Activated CD8-positive, alpha-beta memory T cell treated with anti-CD3 and anti-CD28 coated beads, Interleukin-2, amount 50 U/mL, for 24 hours (primary cell): ENCODE results near the gene WDFY2.
"Not testable (repeated sequence)": the region's sequence is repeated elsewhere in the genome, so short reads cannot be mapped to it uniquely, and the experiment has no call there.

Source experiments
- DNase-seq: peaks from one replicate; pipeline ENCODE4 v3.0.0-alpha.2; 2020; ENCODE audit errors: extremely low read depth

Gene WDFY2

DNA sequence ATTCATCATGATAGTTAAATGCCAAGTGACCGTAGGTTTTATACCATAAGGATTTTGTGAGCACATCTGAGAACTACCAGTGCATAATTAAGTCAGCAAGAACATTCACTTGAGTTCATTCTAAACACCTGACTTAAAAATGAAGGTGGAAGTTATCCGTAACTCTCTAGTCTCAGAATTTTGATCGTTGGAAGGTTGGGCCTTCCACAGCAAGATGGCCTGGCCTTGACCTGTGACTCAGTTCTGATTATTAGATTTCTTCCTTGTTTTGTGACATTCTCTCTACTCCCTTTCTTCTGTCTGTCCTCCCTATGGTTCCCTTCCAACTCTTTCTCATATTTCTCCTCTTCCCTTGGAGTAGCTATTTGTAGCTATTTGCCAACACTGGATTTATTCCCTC, 20.0 kb upstream of the WDFY2 start:
- no peak for DNase-seq

- no peak for DNase-seq
These were observed 19.6 kb upstream of the WDFY2 start for GRCh38 chr13:51564671-51565070.

- DNase-seq = not testable (repeated sequence)
These were observed 15.3 kb upstream of the WDFY2 start for GRCh38 chr13:51569001-51569400.

- no peak for DNase-seq
These were observed 7.5 kb upstream of the WDFY2 start for GRCh38 chr13:51576754-51577153.

DNA sequence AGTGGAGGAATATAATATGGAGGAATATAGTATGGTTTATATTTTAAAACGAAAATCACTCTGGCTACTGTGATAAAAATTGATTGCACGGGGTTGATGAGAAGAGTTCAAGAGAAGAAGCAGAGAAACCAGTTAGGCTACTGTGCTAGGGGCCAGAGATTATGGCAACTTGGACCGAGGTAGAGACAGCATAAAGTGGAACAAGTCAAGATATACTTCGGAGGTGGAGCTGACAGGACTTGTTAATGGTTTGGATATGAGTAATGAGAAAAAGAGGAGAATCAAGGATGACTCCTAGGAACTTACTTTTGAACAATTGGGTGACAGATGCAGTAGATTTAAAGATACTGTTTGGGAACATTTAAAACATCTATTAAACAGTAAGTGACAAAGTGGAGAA, 6.6 kb upstream of the WDFY2 start:
- DNase-seq = no peak

DNA sequence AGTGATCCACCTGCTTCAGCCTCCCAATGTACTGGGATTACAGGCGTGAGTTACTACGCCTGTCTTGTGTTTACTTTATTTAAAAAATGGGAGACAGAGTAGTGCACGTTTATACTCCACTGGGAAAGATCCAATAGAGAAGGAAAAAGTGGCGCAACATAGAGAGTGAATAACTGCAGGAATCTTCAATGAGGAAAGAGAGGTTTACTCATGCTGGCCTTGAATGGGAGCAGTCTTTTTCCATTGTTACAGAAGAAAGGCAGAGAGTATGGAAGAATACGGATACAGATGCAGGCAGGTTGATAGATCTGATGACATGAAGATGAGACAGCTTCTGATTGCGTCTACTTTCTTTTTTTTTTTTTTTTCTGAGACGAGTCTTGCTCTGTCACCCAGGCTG, 4.6 kb upstream of the WDFY2 start:
- no peak for DNase-seq

- DNase-seq = no peak
These were observed 3.0 kb upstream of the WDFY2 start for GRCh38 chr13:51581148-51581820.

- no peak for DNase-seq
These were observed 790 bp upstream of the WDFY2 start for GRCh38 chr13:51583469-51583874.

GRCh38 chr13:51584731-51585672, 740 bp downstream of the WDFY2 start:
- DNase-seq = peak; percentile 15

DNA sequence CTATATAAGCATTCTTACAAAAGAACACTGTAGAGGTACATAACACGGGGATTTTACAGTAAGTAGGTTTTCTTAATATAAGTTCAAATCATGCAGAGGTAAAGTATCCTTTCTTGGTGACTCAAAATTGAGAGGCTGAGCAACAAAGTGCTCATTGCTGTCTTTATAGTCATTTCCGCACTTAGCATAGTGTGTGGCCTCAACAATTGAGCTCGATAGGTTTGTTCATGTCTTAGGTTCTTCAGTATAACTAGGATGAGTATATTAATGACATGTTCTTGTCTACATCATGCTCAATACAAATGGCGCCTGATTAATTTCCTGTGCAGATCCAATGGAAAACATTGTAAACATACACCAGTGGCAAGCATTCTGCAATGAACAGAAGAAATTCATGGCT, 1.4 kb downstream of the WDFY2 start:
- no peak for DNase-seq

- DNase-seq = no peak
These were observed 3.1 kb downstream of the WDFY2 start for GRCh38 chr13:51587372-51587771.

- no peak for DNase-seq
These were observed 4.2 kb downstream of the WDFY2 start for GRCh38 chr13:51588406-51588949.

- DNase-seq = no peak
These were observed 5.5 kb downstream of the WDFY2 start for GRCh38 chr13:51589793-51590192.

DNA sequence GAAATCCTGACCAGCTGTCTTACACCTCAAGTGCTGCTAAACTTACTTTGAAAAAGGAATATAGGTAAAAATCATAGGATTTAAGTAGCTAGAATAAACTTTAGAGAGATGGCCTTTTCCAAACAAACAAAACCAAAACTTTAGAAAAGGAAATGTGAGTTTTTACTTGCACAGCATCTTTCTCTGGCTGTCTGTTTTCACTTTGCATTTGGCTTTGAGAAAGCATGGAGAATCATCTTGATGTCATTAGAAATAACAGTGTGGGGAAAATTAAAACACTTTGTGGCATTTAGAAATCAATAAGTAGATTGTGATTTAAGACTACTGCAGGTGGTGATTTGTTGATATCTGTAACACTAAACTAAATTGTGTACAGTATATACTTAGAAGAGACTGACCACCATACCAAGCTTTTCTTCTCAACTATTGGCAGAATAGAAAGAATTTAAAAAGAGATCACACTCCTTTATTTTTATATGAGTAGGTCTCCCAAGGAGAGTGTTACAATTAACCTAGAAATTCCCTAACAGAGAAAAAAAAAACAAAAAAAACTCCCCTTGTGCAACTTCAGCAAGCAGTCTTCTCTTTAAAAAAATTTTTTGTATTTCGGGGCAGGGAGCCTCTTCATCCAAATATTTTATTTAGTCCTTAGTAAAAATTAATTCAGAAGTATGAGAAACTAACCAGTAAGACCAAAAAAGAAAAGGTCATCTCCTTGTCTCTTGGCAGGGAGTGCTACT, 6.1 kb downstream of the WDFY2 start:
- no peak for DNase-seq

- no peak for DNase-seq
These were observed 6.8 kb downstream of the WDFY2 start for GRCh38 chr13:51590971-51591627.

DNA sequence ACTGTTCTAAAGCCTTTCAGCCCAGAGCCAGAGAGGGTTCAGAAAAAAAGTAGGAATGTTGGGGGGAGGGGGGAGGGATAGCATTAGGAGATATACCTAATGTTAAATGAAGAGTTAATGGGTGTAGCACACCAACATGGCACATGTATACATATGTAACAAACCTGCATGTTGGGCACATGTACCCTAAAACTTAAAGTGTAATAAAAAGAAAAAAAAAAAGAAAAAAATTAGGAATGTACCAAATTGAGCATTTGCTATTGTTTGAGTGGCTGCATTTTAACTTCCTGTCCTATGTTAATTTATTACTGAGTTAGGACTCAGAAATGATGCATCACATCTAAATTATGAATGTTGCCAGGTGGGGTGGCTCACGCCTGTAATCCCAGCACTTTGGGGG, 7.7 kb downstream of the WDFY2 start:
- DNase-seq = not testable (repeated sequence)

- DNase-seq = no peak
These were observed 10.2 kb downstream of the WDFY2 start for GRCh38 chr13:51594432-51594831.

GRCh38 chr13:51595416-51595815, 11.2 kb downstream of the WDFY2 start:
- DNase-seq = no peak

- no peak for DNase-seq
These were observed 12.3 kb downstream of the WDFY2 start for GRCh38 chr13:51596541-51596940.

DNA sequence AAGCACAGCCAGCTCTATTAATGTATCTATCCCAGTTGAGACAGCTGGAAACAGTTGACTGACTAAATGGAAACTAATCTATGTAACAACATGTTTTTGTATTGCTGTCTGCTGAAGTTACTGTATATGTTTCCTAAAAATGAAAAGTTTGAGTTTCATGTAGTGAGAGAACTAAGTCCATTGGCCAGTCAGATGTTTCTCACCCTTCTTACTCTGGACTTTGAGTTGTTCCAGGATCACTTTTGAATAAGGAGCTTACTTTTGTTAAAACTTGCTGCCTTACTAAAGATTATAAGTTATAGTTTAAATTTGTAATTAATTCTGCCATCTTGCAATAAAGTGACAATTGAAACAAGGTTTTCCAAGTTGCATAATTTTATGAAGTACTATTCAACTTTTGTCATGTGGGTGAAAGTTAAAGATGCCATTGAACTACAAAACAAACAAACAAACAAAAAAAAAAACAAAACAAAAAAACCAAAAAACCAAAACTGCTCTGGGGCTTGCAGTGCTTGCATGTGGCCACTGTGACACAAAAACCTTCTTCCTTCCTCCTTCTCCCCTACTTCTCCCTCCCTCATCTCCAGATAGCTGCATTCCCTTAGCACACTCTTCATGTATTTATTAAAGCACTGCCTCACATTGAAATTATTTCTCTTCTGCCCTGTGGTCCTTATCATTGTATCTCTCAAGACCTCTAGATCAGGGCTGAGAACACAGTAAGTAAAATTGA, 15.3 kb downstream of the WDFY2 start:
- no peak for DNase-seq

DNA sequence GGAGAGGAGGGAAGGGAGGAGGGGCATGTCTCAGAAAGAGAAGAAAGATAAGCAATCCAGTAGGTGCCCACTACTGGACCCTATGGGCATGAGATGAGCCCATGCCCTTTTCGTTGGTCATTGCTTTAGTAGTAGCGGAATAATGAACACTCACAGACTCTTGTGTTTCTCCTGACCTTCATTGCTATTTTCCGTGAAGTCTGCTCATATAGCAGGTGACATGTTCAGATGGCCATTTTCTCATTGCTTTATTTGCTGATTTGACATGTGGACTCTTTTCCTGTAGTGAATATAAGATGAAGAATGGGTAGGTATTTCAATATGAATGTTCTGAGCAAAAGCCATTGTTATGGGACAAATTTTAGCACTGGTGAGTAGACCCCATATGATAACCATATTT, 16.4 kb downstream of the WDFY2 start:
- DNase-seq = no peak
